Measurements from ENCODE around the gene IL15.

- no peak for TF ChIP-seq POLR2A (IDR thresholded peaks at IDR 0.05)
- TF ChIP-seq CTCF (IDR thresholded peaks at IDR 0.05), result no peak
- TF ChIP-seq POLR2AphosphoS5 (IDR thresholded peaks at IDR 0.05), result no peak
Observed at GRCh38 chr4:141763374-141763773, 127.0 kb downstream of the IL15 start.

Data from prostate gland (tissue), 2 donors.